ENCODE data around the gene MED26. TPM values are rescaled to one million over a fixed set of nuclear protein-coding genes. Genes with fewer than 3 reads are reported as not detected.

The MED26 gene
- total and polyA plus RNA-seq, 4 donors = 7.0 to 18.2 (median 8.2) TPM

DNA sequence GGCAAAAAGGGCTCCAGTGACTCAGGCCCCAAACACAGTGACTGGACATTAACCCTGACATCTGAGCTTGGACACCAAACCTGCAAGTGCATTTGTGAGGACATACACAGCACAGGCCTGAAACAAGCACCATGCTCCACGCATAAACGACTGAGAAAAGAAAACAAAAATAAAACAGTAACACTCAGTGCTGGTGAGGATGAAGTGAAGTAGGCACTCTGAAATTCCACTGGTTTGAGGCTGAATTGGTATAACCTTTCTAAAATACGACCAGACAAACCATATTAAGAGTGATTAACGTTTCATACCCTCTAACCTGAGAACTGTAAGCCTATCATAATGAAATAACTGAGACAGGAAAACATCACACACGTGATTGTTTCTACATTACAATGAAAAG, 61.3 kb downstream of the MED26 start:
- no peaks in the 10 kb centered on the region for H3K27me3 ChIP-seq (ENCODE audit: control insufficient read depth in 3 of 3, insufficient read depth in 3 of 3, low read length in 2 of 3)
- DNase-seq (no peak), ATAC-seq (ENCODE audit: insufficient read depth, low FRiP score) (no peak)
- peaks cover 17 to 34% (median 25%) of the 10 kb centered on the region in 4 donors for H3K36me3 ChIP-seq (ENCODE audit: control insufficient read depth in 4 of 4, insufficient read depth in 4 of 4, low read length in 4 of 4)
- H3K4me3 ChIP-seq = no peak overlapping the region
- WGBS, 2 donors = 94 to 97% methylated on average over 5 of the region's 5 CpGs
- H3K27ac ChIP-seq (ENCODE audit: low read depth in 1 of 2, low read length in 1 of 2) = peak overlapping the region in 1 of 2 donors; percentile 58
- TF ChIP-seq, protein P1, sequence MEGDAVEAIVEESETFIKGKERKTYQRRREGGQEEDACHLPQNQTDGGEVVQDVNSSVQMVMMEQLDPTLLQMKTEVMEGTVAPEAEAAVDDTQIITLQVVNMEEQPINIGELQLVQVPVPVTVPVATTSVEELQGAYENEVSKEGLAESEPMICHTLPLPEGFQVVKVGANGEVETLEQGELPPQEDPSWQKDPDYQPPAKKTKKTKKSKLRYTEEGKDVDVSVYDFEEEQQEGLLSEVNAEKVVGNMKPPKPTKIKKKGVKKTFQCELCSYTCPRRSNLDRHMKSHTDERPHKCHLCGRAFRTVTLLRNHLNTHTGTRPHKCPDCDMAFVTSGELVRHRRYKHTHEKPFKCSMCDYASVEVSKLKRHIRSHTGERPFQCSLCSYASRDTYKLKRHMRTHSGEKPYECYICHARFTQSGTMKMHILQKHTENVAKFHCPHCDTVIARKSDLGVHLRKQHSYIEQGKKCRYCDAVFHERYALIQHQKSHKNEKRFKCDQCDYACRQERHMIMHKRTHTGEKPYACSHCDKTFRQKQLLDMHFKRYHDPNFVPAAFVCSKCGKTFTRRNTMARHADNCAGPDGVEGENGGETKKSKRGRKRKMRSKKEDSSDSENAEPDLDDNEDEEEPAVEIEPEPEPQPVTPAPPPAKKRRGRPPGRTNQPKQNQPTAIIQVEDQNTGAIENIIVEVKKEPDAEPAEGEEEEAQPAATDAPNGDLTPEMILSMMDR (IDR thresholded peaks at IDR 0.05; ENCODE audit: control extremely low read depth, extremely low read depth) = no peak
- H3K4me1 ChIP-seq (ENCODE audit: control insufficient read depth in 5 of 5, insufficient read depth in 5 of 5, low read length in 5 of 5) = peaks cover 0 to 8% (median 0%) of the 10 kb centered on the region in 5 donors
- H3K9ac ChIP-seq (ENCODE audit: insufficient read depth in 1 of 2, low read length in 2 of 2) = no peak overlapping the region
- no peaks in the 10 kb centered on the region for H3K9me3 ChIP-seq (ENCODE audit: control insufficient read depth in 4 of 4, insufficient read depth in 3 of 4, low read length in 3 of 4)

DNA sequence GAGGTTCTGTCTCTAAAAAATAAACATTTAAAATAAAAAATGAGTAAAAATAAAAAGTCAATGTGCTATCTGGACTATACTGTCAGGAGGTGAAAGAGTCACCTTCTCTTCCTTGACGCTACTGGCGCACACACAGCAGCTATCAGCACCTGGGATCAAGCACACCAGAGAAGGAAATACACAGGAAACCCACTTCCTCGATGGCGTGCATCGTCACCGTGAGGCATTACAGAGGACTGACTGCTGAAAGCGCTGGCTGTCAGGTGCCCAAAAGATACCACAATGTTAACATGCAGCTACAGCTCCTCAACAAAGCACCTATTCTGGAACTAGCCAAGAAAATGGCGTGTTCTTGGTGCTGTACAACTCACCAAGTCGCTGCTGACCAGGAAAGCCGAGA, 61.8 kb downstream of the MED26 start:
- TF ChIP-seq, protein P1 (IDR thresholded peaks at IDR 0.05; ENCODE audit: control extremely low read depth, extremely low read depth) = no peak
- Histone ChIP-seq H3K27me3 (ENCODE audit: control insufficient read depth in 3 of 3, insufficient read depth in 3 of 3, low read length in 2 of 3) (no peaks in the 10 kb centered on the region), H3K4me1 (ENCODE audit: control insufficient read depth in 5 of 5, insufficient read depth in 5 of 5, low read length in 5 of 5) (peaks cover 0 to 3% (median 0%) of the 10 kb centered on the region in 5 donors), H3K9me3 (ENCODE audit: control insufficient read depth in 4 of 4, insufficient read depth in 3 of 4, low read length in 3 of 4) (no peaks in the 10 kb centered on the region), H3K36me3 (ENCODE audit: control insufficient read depth in 4 of 4, insufficient read depth in 4 of 4, low read length in 4 of 4) (peaks cover 17 to 34% (median 28%) of the 10 kb centered on the region in 4 donors), H3K9ac (ENCODE audit: insufficient read depth in 1 of 2, low read length in 2 of 2) (no peak overlapping the region), H3K4me3 (no peak overlapping the region), H3K27ac (ENCODE audit: low read depth in 1 of 2, low read length in 1 of 2) (peak overlapping the region in 1 of 2 donors; percentile 58)
- ATAC-seq (ENCODE audit: insufficient read depth, low FRiP score) = no peak
- 34 to 48% methylated on average over 10 of the region's 10 CpGs for WGBS, 2 donors
- DNase-seq = peak in 2 of 3 donors; percentile 20 to 23

DNA sequence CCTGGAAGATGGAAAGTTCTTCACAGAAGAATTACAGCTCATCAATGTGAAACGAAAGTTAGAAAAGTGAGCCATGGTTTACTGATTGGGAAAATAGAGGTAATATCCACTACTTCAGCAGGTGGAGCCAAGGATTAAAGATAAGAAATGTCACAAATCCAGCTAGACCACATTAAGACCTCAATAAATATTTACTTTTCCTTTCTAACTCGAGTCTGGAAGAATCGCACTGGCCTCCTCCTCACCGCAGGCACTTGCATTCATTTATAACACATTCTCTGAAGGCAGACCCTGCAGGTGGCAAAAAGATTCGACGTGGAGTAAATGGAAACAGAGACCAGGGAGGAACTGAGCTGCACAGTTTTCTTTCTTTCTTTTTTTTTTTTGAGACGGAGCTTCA, 63.2 kb downstream of the MED26 start:
- ATAC-seq (ENCODE audit: insufficient read depth, low FRiP score) = no peak
- 66 to 86% methylated on average over 7 of the region's 7 CpGs for WGBS, 2 donors
- H3K36me3 ChIP-seq (ENCODE audit: control insufficient read depth in 4 of 4, insufficient read depth in 4 of 4, low read length in 4 of 4) = peaks cover 17 to 35% (median 28%) of the 10 kb centered on the region in 4 donors

More for the DNA sequence above, 63.2 kb downstream of the MED26 start:
- H3K9ac ChIP-seq (ENCODE audit: insufficient read depth in 1 of 2, low read length in 2 of 2) = no peak overlapping the region
- no peak overlapping the region for H3K27ac ChIP-seq (ENCODE audit: low read depth in 1 of 2, low read length in 1 of 2)
- TF ChIP-seq, protein P1 (IDR thresholded peaks at IDR 0.05; ENCODE audit: control extremely low read depth, extremely low read depth) = no peak
- peak; percentile 43 to 75 (median 43) for DNase-seq
- no peaks in the 10 kb centered on the region for H3K4me1 ChIP-seq (ENCODE audit: control insufficient read depth in 5 of 5, insufficient read depth in 5 of 5, low read length in 5 of 5)
- no peaks in the 10 kb centered on the region for H3K27me3 ChIP-seq (ENCODE audit: control insufficient read depth in 3 of 3, insufficient read depth in 3 of 3, low read length in 2 of 3)
- H3K9me3 ChIP-seq (ENCODE audit: control insufficient read depth in 4 of 4, insufficient read depth in 3 of 4, low read length in 3 of 4) = no peaks in the 10 kb centered on the region
- no peak overlapping the region for H3K4me3 ChIP-seq
